Stimulated activated CD8-positive, alpha-beta memory T cell treated with anti-CD3 and anti-CD28 coated beads, Interleukin-7, amount 100 ng/mL, for 24 hours (primary cell): ENCODE data around the gene C10orf53.
"Not testable (repeated sequence)": the region's sequence is repeated elsewhere in the genome, so short reads cannot be mapped to it uniquely, and the experiment has no call there.

ENCODE experiments used
- DNase-seq: peaks from one replicate; pipeline ENCODE4 v3.0.0-alpha.2; 2020; ENCODE audit warnings: low read depth

Gene C10orf53

GRCh38 chr10:49652421-49653272 is 26.8 kb upstream of the C10orf53 start:
- no peak for DNase-seq

GRCh38 chr10:49653273-49653929 is 26.1 kb upstream of the C10orf53 start:
- no peak for DNase-seq

GRCh38 chr10:49654036-49654693 is 25.3 kb upstream of the C10orf53 start:
- DNase-seq: no peak

DNA sequence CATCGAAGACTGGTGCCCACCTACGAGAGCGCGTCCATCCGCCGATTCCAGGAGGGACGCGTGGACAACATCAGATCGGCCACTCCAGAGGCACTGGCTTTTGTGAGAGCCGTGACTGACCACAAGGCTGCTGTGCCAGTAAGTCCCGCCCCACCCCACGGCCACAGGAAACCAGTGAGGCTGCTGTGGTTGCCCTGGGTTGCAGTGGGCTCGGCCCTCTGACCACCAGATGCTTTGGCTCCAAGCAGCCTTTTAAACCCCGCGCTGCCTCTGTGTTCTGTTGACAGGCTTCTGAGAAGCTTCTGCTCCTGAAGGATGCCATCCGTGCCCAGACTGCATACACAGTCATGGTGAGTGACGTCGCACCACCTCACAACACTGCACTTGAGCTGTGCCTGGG is 24.4 kb upstream of the C10orf53 start:
- DNase-seq: no peak

- DNase-seq: no peak
These were observed 22.5 kb upstream of the C10orf53 start for GRCh38 chr10:49656845-49657493.

GRCh38 chr10:49657606-49658005 is 21.8 kb upstream of the C10orf53 start:
- DNase-seq: no peak

DNA sequence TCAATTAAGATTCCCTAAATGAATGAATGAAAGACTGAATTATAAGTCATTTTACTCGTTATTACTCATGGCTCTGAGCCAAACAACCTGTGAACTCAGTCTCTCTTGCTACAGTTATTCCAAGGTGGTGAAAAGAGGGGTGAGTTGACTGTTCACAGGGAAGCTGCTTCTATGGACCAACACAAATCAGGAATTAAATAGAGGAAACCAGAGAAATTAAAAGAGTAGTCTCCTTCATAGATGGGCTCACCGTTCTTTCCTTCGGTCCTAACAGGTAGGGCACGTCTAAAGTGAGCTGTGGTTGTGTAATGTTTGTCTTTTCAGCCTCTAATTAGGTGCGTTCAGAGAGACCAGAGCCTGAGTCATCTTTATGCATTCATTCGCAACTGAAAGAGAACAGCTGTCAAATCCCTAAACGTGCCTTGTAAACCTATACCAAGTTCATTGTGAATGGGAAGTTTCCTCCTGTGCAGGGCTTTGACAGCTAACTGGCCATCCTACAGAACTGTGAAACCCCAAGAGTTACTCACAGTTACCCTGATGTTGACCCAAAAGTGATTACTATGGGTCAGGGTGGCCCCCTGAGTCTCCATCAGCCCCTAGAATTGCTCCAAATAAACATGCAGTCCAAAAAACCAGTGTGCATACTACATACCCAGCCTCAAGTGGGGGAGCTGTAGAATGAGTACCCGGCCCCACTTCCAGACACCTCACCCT is 18.2 kb upstream of the C10orf53 start:
- DNase-seq: no peak

DNA sequence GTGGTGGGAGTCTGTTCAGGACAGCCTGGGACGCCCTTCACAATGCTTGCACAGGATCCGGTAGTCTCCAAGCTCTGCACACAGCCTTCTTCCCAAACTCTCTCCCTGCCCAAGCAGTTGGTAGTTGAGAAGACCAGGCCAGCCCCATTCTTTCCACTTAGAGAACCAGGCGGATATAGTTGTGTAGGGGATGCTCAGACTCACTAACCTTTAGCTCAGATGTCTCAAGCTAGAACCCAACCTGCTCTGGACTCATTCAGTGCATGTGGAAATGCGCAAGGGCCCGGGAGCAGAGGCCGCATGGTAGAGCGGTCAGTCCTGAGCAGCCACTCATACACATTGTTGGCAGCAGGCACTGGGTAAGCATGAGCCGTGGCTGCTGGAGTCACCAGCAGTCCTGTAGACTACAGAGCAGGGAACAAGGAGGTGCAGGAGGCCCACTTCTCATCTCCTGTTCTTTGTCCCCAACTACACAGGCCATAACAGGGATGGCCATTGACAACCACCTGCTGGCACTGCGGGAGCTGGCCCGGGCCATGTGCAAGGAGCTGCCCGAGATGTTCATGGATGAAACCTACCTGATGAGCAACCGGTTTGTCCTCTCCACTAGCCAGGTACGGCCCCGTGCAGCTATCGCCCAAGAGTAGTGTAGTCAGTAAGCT is 17.2 kb upstream of the C10orf53 start:
- DNase-seq: no peak

DNA sequence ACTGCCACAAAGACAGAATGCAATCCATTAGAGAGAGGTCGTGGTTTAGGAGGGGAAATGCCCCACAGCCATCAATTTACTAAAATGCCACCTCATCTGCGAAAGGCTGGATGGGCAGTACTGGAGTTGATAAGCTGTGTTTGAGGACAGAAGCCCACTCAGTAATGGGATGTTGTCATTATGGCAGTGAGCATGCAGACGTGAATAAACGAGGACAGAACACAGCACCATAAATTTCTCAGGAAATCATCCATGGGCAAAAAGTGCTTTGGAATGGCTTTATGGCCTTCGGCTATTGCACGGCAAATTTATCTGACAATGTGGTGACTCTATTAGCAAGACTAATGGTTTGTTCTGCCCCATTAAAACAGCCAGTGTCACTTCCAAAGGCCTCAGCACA is 15.9 kb upstream of the C10orf53 start:
- DNase-seq: no peak

- no peak for DNase-seq
These were observed 15.2 kb upstream of the C10orf53 start for GRCh38 chr10:49664006-49664841.

DNA sequence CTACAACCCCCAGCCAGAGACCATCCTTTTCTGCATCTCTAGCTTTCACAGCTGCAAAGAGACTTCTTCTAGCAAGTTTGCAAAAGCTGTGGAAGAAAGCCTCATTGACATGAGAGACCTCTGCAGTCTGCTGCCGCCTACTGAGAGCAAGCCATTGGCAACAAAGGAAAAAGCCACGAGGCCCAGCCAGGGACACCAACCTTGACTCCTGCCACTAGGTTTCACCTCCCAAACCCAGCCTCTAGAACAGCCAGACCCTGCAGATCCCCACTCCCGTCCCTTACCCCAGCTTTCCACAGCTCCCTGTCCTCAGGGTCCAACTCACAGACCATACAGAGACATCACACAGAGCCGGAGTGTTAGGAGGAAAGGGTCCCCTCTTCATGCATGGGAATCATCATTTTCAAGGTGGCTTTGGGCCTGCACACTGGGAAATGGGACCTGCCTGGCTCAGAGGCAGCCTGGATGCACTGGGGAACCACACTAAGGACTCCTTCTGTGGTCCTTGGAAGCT is 14.6 kb upstream of the C10orf53 start:
- no peak for DNase-seq

DNA sequence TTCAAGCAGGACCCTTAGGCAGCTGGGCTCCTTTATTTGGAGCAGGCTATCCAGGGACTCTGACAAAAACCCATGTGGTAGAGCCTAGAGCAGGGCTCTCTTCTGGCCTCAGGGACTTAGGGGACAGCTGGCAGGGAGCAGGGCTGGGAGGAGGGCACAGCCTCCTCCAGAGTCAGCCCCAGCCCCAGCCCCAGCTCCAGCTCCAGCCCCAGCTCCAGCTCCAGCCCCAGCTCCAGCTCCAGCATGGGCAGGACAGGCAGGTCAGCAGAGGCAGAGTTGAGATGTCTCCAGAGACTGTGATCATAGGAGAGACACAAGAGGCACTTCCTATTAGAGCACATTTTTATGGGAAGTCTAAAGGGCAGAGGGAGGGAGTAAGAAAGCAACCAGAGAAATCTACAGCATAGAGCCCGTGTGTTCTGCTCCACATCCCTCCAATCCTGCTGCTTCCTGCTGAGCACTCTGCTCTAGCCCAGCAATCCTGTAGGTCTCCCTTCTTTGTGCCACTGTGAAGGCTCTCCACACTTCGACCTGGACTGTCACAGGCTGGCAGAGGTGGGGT is 13.3 kb upstream of the C10orf53 start:
- DNase-seq: no peak

DNA sequence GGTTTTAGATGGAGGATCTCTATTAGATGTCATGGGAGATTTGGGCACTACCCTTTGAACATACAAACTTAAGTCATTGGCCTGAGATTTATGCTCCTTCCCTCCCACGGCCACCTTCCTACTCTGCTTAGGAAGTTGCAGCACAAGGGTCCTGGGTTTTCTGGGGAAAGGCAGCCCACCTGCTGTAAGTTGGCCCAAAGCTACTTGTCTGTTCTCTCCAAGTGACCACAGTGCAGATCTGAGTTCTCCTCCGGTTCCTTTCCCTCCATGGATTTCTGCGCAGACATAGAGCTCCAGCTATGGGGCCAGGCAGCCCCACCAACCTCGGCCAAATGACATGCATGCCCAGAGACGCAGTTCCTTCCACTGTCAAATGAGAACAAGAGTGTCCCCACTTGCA is 12.8 kb upstream of the C10orf53 start:
- no peak for DNase-seq

DNA sequence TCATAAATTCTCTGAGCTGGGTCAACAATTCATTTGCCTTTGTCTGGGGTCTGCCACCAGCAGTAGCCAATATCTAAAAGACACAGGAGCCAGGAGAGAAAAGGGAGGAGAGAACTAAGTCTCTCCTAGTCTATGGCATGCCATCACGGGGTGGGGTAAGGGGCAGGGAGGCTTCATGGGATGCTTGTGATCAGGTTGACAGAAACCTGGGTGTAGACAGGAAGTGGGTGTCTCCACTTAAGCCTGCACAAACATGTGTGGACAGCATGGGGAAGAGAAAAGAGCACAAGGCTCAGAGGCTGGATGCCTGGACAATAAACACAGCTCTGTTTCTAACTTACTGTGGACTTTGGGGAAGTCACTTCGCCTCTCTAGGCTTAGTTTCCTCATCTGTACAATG is 11.5 kb upstream of the C10orf53 start:
- no peak for DNase-seq

GRCh38 chr10:49668684-49669083 is 10.8 kb upstream of the C10orf53 start:
- no peak for DNase-seq

- DNase-seq: no peak
These were observed 498 bp upstream of the C10orf53 start for GRCh38 chr10:49678827-49679479.

DNA sequence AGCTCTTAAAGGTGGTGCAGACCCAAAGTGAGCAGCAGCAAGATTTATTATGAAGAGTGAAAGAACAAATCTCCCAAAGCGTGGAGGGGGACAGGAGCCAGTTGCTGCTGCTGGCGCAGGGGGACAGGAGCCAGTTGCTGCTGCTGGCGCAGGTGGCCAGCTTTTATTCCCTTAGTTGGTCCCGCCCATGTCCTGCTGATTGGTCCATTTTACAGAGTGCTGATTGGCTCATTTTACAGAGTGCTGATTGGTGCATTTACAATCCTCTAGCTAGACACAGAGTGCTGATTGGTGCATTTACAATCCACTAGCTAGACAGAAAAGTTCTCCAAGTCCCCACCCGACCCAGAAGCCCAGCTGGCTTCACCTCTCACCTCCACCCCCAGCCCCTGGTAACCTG is 3.0 kb downstream of the C10orf53 start:
- not testable (repeated sequence) for DNase-seq

DNA sequence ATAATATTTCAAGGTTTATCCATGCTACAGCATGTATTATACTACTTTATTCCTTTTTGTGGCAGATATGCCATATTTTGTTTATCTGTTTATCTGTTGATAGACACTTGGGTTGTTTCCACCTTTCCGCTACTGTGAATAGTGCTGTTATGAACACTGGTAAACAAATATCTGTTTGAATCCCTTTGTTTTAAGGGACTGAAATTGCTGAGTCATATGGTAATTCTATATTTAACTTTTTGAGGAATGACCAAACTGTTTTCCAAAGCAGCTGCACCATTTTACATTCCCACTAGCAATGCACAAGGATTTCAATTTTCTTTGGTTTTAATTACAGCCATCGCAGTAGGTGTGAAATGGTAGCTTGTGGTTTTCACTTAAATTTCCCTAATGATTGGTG is 3.4 kb downstream of the C10orf53 start:
- no peak for DNase-seq

DNA sequence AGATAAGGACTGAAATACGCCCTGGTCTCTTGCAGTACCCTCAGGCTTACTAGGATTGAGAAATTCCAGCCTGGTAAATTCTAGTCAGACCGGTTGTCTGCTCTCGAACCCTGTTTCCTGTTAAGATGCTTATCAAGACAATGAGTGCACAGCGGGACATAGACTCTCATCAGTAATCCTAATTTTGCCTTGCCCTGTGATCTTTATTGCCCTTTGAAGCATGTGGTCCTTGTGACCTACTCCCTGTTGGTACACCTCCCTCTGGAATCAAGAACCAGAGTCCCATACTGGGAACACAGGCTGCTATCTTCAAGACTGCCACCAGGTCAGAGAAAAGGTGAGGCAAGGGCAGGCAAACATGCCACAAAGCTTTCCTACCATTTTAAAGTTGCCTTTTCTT is 7.2 kb downstream of the C10orf53 start:
- no peak for DNase-seq
